GM23338 (cell line): Measurements from ENCODE around the gene KCNK10. TPM values are rescaled to one million over a fixed set of nuclear protein-coding genes. Genes with fewer than 3 reads are reported as not detected.
"Not testable (repeated sequence)": the region's sequence is repeated elsewhere in the genome, so short reads cannot be mapped to it uniquely, and the experiment has no call there.

Experiments
- ATAC-seq: fragments of 200-7000 bp; cut with Tn5 transposase; 3 replicates; pipeline ENCODE4 v1.9.1; 2020
- DNase-seq: peaks from one replicate; pipeline ENCODE4 v3.0.0-alpha.2; 2015; ENCODE audit warnings: low spot score
- H2AFZ ChIP-seq: fragments of 200-600 bp; sonication (generic); 2 replicates; pipeline ENCODE4 v1.8.0; 2016; ENCODE audit warnings: antibody characterized with exemption, mild to moderate bottlenecking, moderate library complexity
- H3F3A ChIP-seq: fragments of 200-600 bp; sonication (generic); replicated peaks from 2 replicates; pipeline ENCODE4 v1.8.0; 2017; ENCODE audit warnings: antibody characterized with exemption, mixed run types, low read depth
- H3K27ac ChIP-seq: fragments of 200-600 bp; sonication (generic); 2 replicates; pipeline ENCODE4 v1.6.1; 2016; ENCODE audit warnings: low read depth
- H3K27me3 ChIP-seq: fragments of 200-600 bp; sonication (generic); 2 replicates; pipeline ENCODE4 v1.8.0; 2016; ENCODE audit warnings: mild to moderate bottlenecking, mixed run types, moderate library complexity; ENCODE audit not compliant: insufficient read depth
- H3K36me3 ChIP-seq: fragments of 200-600 bp; sonication (generic); 2 replicates; pipeline ENCODE4 v1.8.0; 2016; ENCODE audit warnings: mild to moderate bottlenecking; ENCODE audit not compliant: insufficient read depth
- H3K4me1 ChIP-seq: fragments of 200-600 bp; sonication (generic); 2 replicates; pipeline ENCODE4 v1.8.0; 2016; ENCODE audit warnings: mild to moderate bottlenecking, moderate library complexity; ENCODE audit not compliant: insufficient read depth
- H3K4me2 ChIP-seq: fragments of 200-600 bp; sonication (generic); 2 replicates; pipeline ENCODE4 v1.7.1; 2017; ENCODE audit warnings: mixed run types
- H3K4me3 ChIP-seq: fragments of 200-600 bp; sonication (generic); 2 replicates; pipeline ENCODE4 v1.6.1; 2016; ENCODE audit warnings: mixed run types
- H3K79me2 ChIP-seq: fragments of 200-600 bp; sonication (generic); replicated peaks from 2 replicates; pipeline ENCODE4 v1.8.0; 2017; ENCODE audit warnings: mild to moderate bottlenecking; ENCODE audit not compliant: insufficient read depth
- H3K9me2 ChIP-seq: fragments of 200-600 bp; sonication (generic); 2 replicates; pipeline ENCODE4 v1.8.0; 2017; ENCODE audit not compliant: insufficient read depth
- H4K20me1 ChIP-seq: fragments of 200-600 bp; sonication (generic); replicated peaks from 2 replicates; pipeline ENCODE4 v1.8.0; 2017; ENCODE audit warnings: mild to moderate bottlenecking; ENCODE audit not compliant: insufficient read depth
- H3K27ac Mint-ChIP-seq: 2 replicates; pipeline ENCODE4 v1.8.0; 2020; ENCODE audit warnings: inconsistent platforms, mild to moderate bottlenecking, moderate library complexity, mixed read lengths
- H3K27me3 Mint-ChIP-seq: 3 replicates; pipeline ENCODE4 v1.8.0; 2022; ENCODE audit warnings: low read depth, mild to moderate bottlenecking, moderate library complexity, mixed read lengths, inconsistent platforms; ENCODE audit not compliant: insufficient read depth, poor library complexity
- H3K36me3 Mint-ChIP-seq: 3 replicates; pipeline ENCODE4 v1.8.0; 2021; ENCODE audit warnings: low read depth, mild to moderate bottlenecking, inconsistent platforms, moderate library complexity, mixed read lengths
- H3K4me1 Mint-ChIP-seq: 3 replicates; pipeline ENCODE4 v1.8.0; 2020; ENCODE audit warnings: mild to moderate bottlenecking, inconsistent platforms, mixed read lengths
- H3K4me3 Mint-ChIP-seq: 3 replicates; pipeline ENCODE4 v1.8.0; 2021; ENCODE audit warnings: moderate library complexity, mild to moderate bottlenecking, inconsistent platforms, mixed read lengths
- H3K9me3 Mint-ChIP-seq: 3 replicates; pipeline ENCODE4 v1.8.0; 2020; ENCODE audit warnings: moderate library complexity, mild to moderate bottlenecking, inconsistent platforms, mixed read lengths
- CREB1 ChIP-seq: fragments of 250-450 bp; sonication (Bioruptor Pico); IDR thresholded peaks from 2 replicates; pipeline ENCODE4 v1.5.0; 2020; ENCODE audit warnings: low read depth, mild to moderate bottlenecking, moderate library complexity
- CTCF ChIP-seq, 2 experiments: fragments of 200-600 bp in 1 of 2; sonication (generic) in 1 of 2; conservative IDR thresholded peaks; 2 replicates each; pipeline versions ENCODE4 v1.5.1 to v1.6.1; 2016 to 2017; ENCODE audit warnings: antibody characterized with exemption in 2 of 2, low read depth in 2 of 2, mild to moderate bottlenecking in 2 of 2, moderate library complexity in 1 of 2
- EZH2 ChIP-seq: fragments of 200-600 bp; sonication (generic); IDR thresholded peaks from one replicate; pipeline ENCODE4 v1.8.0; 2017; ENCODE audit warnings: antibody characterized with exemption, mild to moderate bottlenecking, low read depth; ENCODE audit not compliant: unreplicated experiment
- EZH2phosphoT487 ChIP-seq: fragments of 200-600 bp; sonication (generic); IDR thresholded peaks from one replicate; pipeline ENCODE4 v1.8.1; 2018; ENCODE audit warnings: antibody characterized with exemption; ENCODE audit not compliant: unreplicated experiment
- JUNB ChIP-seq: IDR thresholded peaks from one replicate; pipeline ENCODE4 v1.6.1; 2016; ENCODE audit warnings: antibody characterized with exemption; ENCODE audit not compliant: unreplicated experiment
- POLR2AphosphoS5 ChIP-seq: IDR thresholded peaks from 2 replicates; pipeline ENCODE4 v1.6.1; 2016; ENCODE audit warnings: antibody characterized with exemption, low read depth
- ZNF331 ChIP-seq: fragments of 250-450 bp; sonication (Bioruptor Pico); IDR thresholded peaks from 2 replicates; pipeline ENCODE4 v1.5.0; 2020; ENCODE audit warnings: low read depth, mild to moderate bottlenecking, moderate library complexity
- polyA plus RNA-seq: library from polyadenylated mRNA; unstranded; fragments of >200 nt; fragmentation: Nextera tagmentation; extraction: Ambion mirVana; gene quantifications from 2 replicates; pipeline ENCODE4 v1.2.1, GENCODE V29; 2016
- total RNA-seq: library from RNA; depleted of rRNA; stranded (reverse); fragments of >200 nt; shearing (Covaris generic); gene quantifications from 2 replicates; pipeline ENCODE4 v1.2.3, GENCODE V29; 2014

The KCNK10 gene
- total and polyA plus RNA-seq, 2 experiments from 2014 or later, result 0.29 to 1.0 TPM

DNA sequence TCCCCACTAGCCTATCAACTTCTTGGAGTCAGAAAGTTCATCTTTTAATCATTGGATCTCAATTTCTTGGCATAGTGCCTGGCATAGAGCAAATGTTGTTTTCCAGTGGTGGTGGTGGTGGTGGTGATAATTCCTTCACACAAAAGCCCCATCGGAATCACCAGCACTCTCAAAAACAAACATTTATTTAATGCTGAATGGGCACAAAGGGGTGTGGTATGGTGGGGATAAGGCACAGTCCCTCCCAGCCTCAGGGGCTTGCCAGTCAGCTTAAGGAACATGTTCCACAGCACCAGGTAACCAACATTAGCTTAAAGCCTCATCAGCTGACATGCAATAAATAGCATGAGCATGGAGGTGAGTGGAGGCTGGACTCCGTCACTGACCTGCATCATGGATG lies 56.6 kb downstream of the KCNK10 start:
- Mint-ChIP-seq H3K27ac (no peak overlapping the region), H3K4me3 (no peak overlapping the region), H3K4me1 (peaks cover 7% of the 10 kb centered on the region), H3K9me3 (no peaks in the 10 kb centered on the region), H3K27me3 (no peaks in the 10 kb centered on the region), H3K36me3 (no peaks in the 10 kb centered on the region)
- Histone ChIP-seq H3K36me3 (no peaks in the 10 kb centered on the region), H3K9me2 (no peaks in the 10 kb centered on the region), H3F3A (no peaks in the 10 kb centered on the region), H4K20me1 (no peaks in the 10 kb centered on the region), H2AFZ (no peak overlapping the region), H3K4me3 (no peak overlapping the region), H3K27me3 (no peaks in the 10 kb centered on the region), H3K4me1 (no peaks in the 10 kb centered on the region), H3K27ac (no peak overlapping the region), H3K79me2 (no peaks in the 10 kb centered on the region), H3K4me2 (no peak overlapping the region)
- no peak for TF ChIP-seq POLR2AphosphoS5
- TF ChIP-seq CREB1 (CRISPR knock-in tag), result no peak
- no peak for TF ChIP-seq JUNB
- TF ChIP-seq EZH2, result no peak
- TF ChIP-seq CTCF (conservative IDR thresholded peaks at IDR 0.05; ENCODE audit: low read depth in 2 of 2), result no peak
- TF ChIP-seq EZH2phosphoT487, result no peak
- ATAC-seq (no peak), DNase-seq (no peak)

DNA sequence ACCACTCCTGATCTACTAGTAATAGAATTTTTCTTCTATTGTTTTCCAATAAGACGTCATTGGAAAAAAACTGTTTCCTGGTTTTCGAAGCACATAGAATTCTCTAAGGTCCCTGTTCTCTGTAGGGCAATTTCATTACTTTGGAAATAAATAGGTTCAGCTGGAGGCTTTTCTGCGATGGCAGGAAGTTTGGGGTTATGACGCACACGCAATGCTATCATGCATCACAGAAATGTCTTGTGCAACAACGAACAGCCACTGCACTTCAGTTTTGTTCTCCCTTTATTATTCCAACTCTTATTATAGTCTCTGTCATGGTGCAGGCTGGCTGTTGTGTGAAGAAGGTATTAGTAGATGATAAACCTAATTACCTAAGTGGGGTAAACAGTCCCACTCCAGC lies 59.0 kb downstream of the KCNK10 start:
- H3K79me2 ChIP-seq, result no peaks in the 10 kb centered on the region
- TF ChIP-seq ZNF331 (CRISPR knock-in tag), result no peak
- H4K20me1 ChIP-seq, result no peaks in the 10 kb centered on the region
- no peak overlapping the region for H3K4me2 ChIP-seq
- no peak overlapping the region for H3K4me3 ChIP-seq
- no peak overlapping the region for H2AFZ ChIP-seq
- Mint-ChIP-seq H3K4me1 (no peaks in the 10 kb centered on the region), H3K27me3 (no peaks in the 10 kb centered on the region), H3K4me3 (no peak overlapping the region), H3K36me3 (no peaks in the 10 kb centered on the region), H3K9me3 (no peaks in the 10 kb centered on the region), H3K27ac (no peak overlapping the region)
- ATAC-seq (no peak), DNase-seq (no peak)
- no peaks in the 10 kb centered on the region for H3K9me2 ChIP-seq
- no peaks in the 10 kb centered on the region for H3F3A ChIP-seq
- no peaks in the 10 kb centered on the region for H3K27me3 ChIP-seq
- no peaks in the 10 kb centered on the region for H3K4me1 ChIP-seq
- H3K27ac ChIP-seq, result no peak overlapping the region
- no peaks in the 10 kb centered on the region for H3K36me3 ChIP-seq

DNA sequence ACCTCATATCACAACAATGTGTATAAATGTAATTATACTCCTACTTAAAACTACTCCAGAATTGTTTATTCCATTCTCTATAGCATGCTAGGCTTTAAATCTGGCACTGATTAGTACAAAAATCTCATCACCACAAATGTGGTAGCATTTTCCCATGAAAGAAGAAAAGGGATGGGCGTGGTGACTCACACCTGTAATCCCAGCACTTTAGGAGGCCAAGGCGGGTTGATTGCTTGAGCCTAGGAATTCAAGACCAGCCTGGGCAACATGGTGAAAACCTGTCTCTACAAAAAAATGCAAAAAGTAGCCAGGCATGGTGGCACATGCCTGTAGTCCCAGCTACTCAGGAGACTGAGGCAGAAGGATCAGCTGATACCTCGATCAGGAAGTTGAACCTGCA lies 61.8 kb downstream of the KCNK10 start:
- H3K9me3 Mint-ChIP-seq, DNase-seq: not testable (repeated sequence)

More for the DNA sequence above, 61.8 kb downstream of the KCNK10 start:
- not testable (repeated sequence) for H3K79me2 ChIP-seq, H3K27me3 ChIP-seq, H3K4me1 ChIP-seq, H3K4me2 ChIP-seq, ATAC-seq, H3K4me3 ChIP-seq, H3K4me1 Mint-ChIP-seq, H3F3A ChIP-seq, H4K20me1 ChIP-seq, H3K9me2 ChIP-seq, H3K36me3 ChIP-seq, H3K27ac Mint-ChIP-seq, H3K27ac ChIP-seq, H3K4me3 Mint-ChIP-seq, H3K27me3 Mint-ChIP-seq, H3K36me3 Mint-ChIP-seq, H2AFZ ChIP-seq
